ENCODE data around the gene MYPN.

The MYPN gene

GRCh38 chr10:68108051-68108450 is 1.2 kb upstream of the MYPN start:
- TF ChIP-seq CTCF (IDR thresholded peaks at IDR 0.05), result no peak

- no peak for TF ChIP-seq CTCF (IDR thresholded peaks at IDR 0.05)
Measured at GRCh38 chr10:68108653-68109052, 635 bp upstream of the MYPN start.

- no peak for TF ChIP-seq CTCF (IDR thresholded peaks at IDR 0.05)
Measured at GRCh38 chr10:68110027-68110426, 739 bp downstream of the MYPN start.

DNA sequence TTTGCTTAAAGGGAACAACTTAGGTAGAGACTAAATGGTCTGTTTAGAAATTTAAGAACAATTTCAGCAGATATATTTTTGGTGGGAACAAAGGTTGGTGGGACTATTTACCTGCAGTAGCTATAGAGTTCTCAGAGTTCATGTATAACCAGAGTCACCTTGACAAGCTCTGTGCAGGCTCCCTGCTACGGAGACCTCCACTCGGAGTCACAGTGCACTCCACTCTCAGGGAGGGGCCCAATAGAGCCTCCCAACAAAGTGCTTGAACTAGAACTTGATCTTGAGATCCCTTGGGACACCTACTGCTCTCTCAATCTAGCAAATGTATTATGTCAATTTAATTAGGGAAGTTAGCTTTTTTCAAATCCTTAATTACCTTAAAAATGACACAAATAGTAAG is 2.3 kb downstream of the MYPN start:
- no peak for TF ChIP-seq CTCF (IDR thresholded peaks at IDR 0.05)

DNA sequence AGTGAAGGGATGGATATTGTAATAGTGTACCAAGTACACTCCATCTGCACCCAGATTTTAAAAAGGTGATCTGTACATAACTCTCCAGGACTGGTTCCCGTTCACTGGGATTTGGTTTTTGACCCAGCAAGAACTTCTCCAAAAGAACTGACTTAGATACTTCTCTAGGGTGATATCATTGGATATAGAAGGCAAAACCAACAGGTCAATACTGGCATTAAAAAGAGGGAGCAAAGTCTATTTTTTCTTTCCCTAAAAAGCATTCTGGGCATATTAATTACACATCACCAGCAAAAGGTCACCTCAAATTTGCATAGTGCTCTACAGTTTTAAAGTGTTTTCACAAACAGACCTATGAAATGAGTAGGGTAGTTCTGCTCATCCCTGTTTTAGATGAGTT is 3.5 kb downstream of the MYPN start:
- TF ChIP-seq CTCF (IDR thresholded peaks at IDR 0.05), result no peak

DNA sequence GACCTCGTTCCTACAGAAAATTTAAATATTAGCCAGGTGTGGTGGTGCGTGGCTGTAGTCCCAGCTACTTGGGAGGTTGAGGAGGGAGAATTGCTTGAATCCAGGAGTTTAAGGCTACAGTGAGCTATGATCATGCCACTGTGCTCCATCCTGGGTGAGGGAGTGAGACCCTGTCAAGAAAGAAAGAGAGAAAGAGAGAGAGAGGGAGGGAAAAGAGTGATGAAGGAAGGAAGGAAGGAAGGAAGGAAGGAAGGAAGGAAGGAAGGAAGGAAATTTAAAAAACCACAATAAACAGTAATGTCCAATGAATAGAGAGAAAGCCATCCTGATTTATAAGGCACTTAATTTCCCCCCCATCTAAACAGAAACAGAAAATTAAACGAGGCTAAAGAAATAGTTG is 9.4 kb downstream of the MYPN start:
- TF ChIP-seq CTCF (IDR thresholded peaks at IDR 0.05), result no peak

- no peak for TF ChIP-seq CTCF (IDR thresholded peaks at IDR 0.05)
Measured at GRCh38 chr10:68121020-68121743, 11.9 kb downstream of the MYPN start.

- no peak for TF ChIP-seq CTCF (IDR thresholded peaks at IDR 0.05)
Measured at GRCh38 chr10:68121852-68122251, 12.6 kb downstream of the MYPN start.
